ENCODE results near the gene DMAC1. TPM values are rescaled to one million over a fixed set of nuclear protein-coding genes. Genes with fewer than 3 reads are reported as not detected.

Gene DMAC1
- total RNA-seq, 1 experiment from 2014 or later, result 67.3 TPM

DNA sequence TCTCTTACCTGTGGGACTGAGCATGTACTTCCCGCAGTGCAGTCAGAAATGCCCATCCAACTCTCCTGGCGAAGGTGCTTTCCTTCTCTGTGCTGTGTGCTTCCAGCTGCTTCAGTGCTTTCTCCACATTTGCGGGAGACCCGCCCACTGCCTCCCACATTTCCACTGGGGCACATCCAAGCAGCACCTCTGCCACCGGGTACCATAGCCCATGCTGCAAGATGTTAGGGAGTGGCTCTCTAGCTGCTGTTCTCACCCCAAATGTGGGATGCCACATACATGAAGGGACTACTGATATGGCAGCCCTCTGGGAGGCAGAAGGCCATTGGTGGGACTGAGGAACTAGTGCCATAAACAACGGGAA is 8.8 kb downstream of the DMAC1 start:
- Histone ChIP-seq H3K4me1 (peaks cover 5% of the 10 kb centered on the region; the same call in 1 of the 2 replicates), H3K36me3 (ENCODE audit: control insufficient read depth, insufficient read depth, low read length) (no peaks in the 10 kb centered on the region), H3K4me3 (ENCODE audit: low read depth, low read length) (no peak overlapping the region), H3K27me3 (replicated peaks; ENCODE audit: control insufficient read depth, insufficient read depth, low read length) (no peaks in the 10 kb centered on the region), H3K9me3 (no peaks in the 10 kb centered on the region)
- H3K9me3 Mint-ChIP-seq (ENCODE audit: unreplicated experiment), result no peaks in the 10 kb centered on the region
- no peak for DNase-seq
- intact Hi-C loops (cut with micrococcal nuclease; ENCODE audit: unreplicated experiment), result no loop called here
- H3K4me3 Mint-ChIP-seq (ENCODE audit: unreplicated experiment), result no peak overlapping the region
- BruUV-seq (replicated peaks), result no TSS peak
- H3K4me1 Mint-ChIP-seq (ENCODE audit: low read depth, unreplicated experiment), result peaks cover 5% of the 10 kb centered on the region
- H3K36me3 Mint-ChIP-seq (ENCODE audit: insufficient read depth, unreplicated experiment), result no peaks in the 10 kb centered on the region
- no peaks in the 10 kb centered on the region for H3K27me3 Mint-ChIP-seq (ENCODE audit: insufficient read depth, unreplicated experiment)
- ChIA-PET POLR2A (no interaction called here), CTCF (no interaction called here)
- TF ChIP-seq CTCF (IDR thresholded peaks at IDR 0.05; ENCODE audit: insufficient read depth in 1 of 2, low read depth in 1 of 2, low read length in 1 of 2, severe bottlenecking in 1 of 2, unreplicated experiment in 1 of 2), result no peak
- H3K27ac Mint-ChIP-seq (ENCODE audit: unreplicated experiment), result no peak overlapping the region

- Mint-ChIP-seq H3K4me1 (ENCODE audit: low read depth, unreplicated experiment) (peaks cover 5% of the 10 kb centered on the region), H3K36me3 (ENCODE audit: insufficient read depth, unreplicated experiment) (no peaks in the 10 kb centered on the region), H3K27ac (ENCODE audit: unreplicated experiment) (no peak overlapping the region), H3K9me3 (ENCODE audit: unreplicated experiment) (no peaks in the 10 kb centered on the region), H3K4me3 (ENCODE audit: unreplicated experiment) (no peak overlapping the region), H3K27me3 (ENCODE audit: insufficient read depth, unreplicated experiment) (no peaks in the 10 kb centered on the region)
- BruUV-seq (replicated peaks), result no TSS peak
- ChIA-PET POLR2A (no interaction called here), CTCF (no interaction called here)
- intact Hi-C loops (cut with micrococcal nuclease; ENCODE audit: unreplicated experiment), result no loop called here
- Histone ChIP-seq H3K4me1 (peaks cover 2% of the 10 kb centered on the region; the same call in 1 of the 2 replicates), H3K27me3 (replicated peaks; ENCODE audit: control insufficient read depth, insufficient read depth, low read length) (no peaks in the 10 kb centered on the region), H3K36me3 (ENCODE audit: control insufficient read depth, insufficient read depth, low read length) (no peaks in the 10 kb centered on the region), H3K9me3 (no peaks in the 10 kb centered on the region), H3K4me3 (ENCODE audit: low read depth, low read length) (no peak overlapping the region)
- no peak for DNase-seq
- no peak for TF ChIP-seq CTCF (IDR thresholded peaks at IDR 0.05; ENCODE audit: insufficient read depth in 1 of 2, low read depth in 1 of 2, low read length in 1 of 2, severe bottlenecking in 1 of 2, unreplicated experiment in 1 of 2)
These were observed 9.4 kb downstream of the DMAC1 start for GRCh38 chr9:7790022-7790818.

DNA sequence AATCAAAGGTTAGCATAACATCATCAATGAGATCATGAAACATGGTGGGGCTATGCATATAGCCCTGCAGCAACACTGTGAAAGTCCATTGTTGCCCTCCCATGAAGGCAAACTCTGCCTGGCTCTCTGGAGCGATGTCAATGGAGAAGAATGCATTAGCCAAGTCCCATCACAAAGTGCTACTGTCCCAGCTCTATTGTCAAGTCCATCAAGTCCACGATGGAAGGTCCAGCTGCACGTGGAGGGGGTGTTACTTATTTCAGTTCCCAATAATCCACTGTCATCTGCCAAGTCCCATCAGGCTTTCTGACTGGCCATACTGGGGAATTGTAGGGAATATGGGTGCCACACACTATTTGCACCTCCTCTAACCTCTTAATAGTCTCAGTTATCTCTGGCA is 10.8 kb downstream of the DMAC1 start:
- no peaks in the 10 kb centered on the region for H3K36me3 ChIP-seq (ENCODE audit: control insufficient read depth, insufficient read depth, low read length)
- H3K27ac Mint-ChIP-seq (ENCODE audit: unreplicated experiment), result no peak overlapping the region
- H3K27me3 Mint-ChIP-seq (ENCODE audit: insufficient read depth, unreplicated experiment), result no peaks in the 10 kb centered on the region
- TF ChIP-seq CTCF (IDR thresholded peaks at IDR 0.05; ENCODE audit: insufficient read depth in 1 of 2, low read depth in 1 of 2, low read length in 1 of 2, severe bottlenecking in 1 of 2, unreplicated experiment in 1 of 2), result no peak
- H3K9me3 Mint-ChIP-seq (ENCODE audit: unreplicated experiment), result no peaks in the 10 kb centered on the region
- H3K36me3 Mint-ChIP-seq (ENCODE audit: insufficient read depth, unreplicated experiment), result no peaks in the 10 kb centered on the region
- no TSS peak for BruUV-seq (replicated peaks)
- H3K9me3 ChIP-seq, result no peaks in the 10 kb centered on the region
- H3K4me1 Mint-ChIP-seq (ENCODE audit: low read depth, unreplicated experiment), result peaks cover 5% of the 10 kb centered on the region
- intact Hi-C loops (cut with micrococcal nuclease; ENCODE audit: unreplicated experiment), result no loop called here
- POLR2A ChIA-PET, result no interaction called here
- CTCF ChIA-PET, result no interaction called here
- no peaks in the 10 kb centered on the region for H3K4me1 ChIP-seq
- no peaks in the 10 kb centered on the region for H3K27me3 ChIP-seq (replicated peaks; ENCODE audit: control insufficient read depth, insufficient read depth, low read length)
- H3K4me3 Mint-ChIP-seq (ENCODE audit: unreplicated experiment), result no peak overlapping the region
- H3K4me3 ChIP-seq (ENCODE audit: low read depth, low read length), result no peak overlapping the region
- DNase-seq, result no peak

All from Caco-2 (cell line).